ENCODE measurements around the gene POU1F1.
A peak's percentile ranks its signal among the peaks of the same experiment; 100 is the strongest.
"Not testable (repeated sequence)": the region's sequence is repeated elsewhere in the genome, so short reads cannot be mapped to it uniquely, and the experiment has no call there.

The POU1F1 gene

GRCh38 chr3:87248831-87249230, 27.6 kb downstream of the POU1F1 start:
- no peak for DNase-seq

- not testable (repeated sequence) for DNase-seq
Observed at GRCh38 chr3:87248231-87248630, 28.2 kb downstream of the POU1F1 start.

- no peak for DNase-seq
Observed at GRCh38 chr3:87247430-87247773, 29.0 kb downstream of the POU1F1 start.

GRCh38 chr3:87246662-87247429, 29.5 kb downstream of the POU1F1 start:
- DNase-seq: no peak

GRCh38 chr3:87236093-87236492, 40.3 kb downstream of the POU1F1 start:
- no peak for DNase-seq

GRCh38 chr3:87233805-87234204, 42.6 kb downstream of the POU1F1 start:
- DNase-seq: no peak

GRCh38 chr3:87229113-87229512, 47.3 kb downstream of the POU1F1 start:
- DNase-seq: no peak

- DNase-seq: no peak
Observed at GRCh38 chr3:87228316-87228715, 48.1 kb downstream of the POU1F1 start.

- DNase-seq: no peak
Observed at GRCh38 chr3:87227835-87228144, 48.6 kb downstream of the POU1F1 start.

- DNase-seq: peak; percentile 93 to 94
Observed at GRCh38 chr3:87227104-87227834, 49.1 kb downstream of the POU1F1 start, which contains the start of gene CHMP2B. Gene CHMP2B (plus strand): TSS chr3:87227309. CDS start chr3:87227523, 214 bp downstream.

- no peak for DNase-seq
Observed at GRCh38 chr3:87225659-87226058, 50.7 kb downstream of the POU1F1 start.

- DNase-seq: no peak
Observed at GRCh38 chr3:87219611-87220010, 56.8 kb downstream of the POU1F1 start.

GRCh38 chr3:87218560-87218959, 57.8 kb downstream of the POU1F1 start:
- no peak for DNase-seq
